Activated T-cell treated with anti-CD3 and anti-CD28 coated beads, Interleukin-2, amount 50 U/mL, for 72 hours (primary cell): ENCODE data around the gene BOD1L2. TPM values are rescaled to one million over a fixed set of nuclear protein-coding genes. Genes with fewer than 3 reads are reported as not detected.

Source experiments
- ATAC-seq, 2 donors: fragments of 150-1000 bp; cut with Tn5 transposase; replicated peaks in 1 of 2; 2 replicates each; pipeline ENCODE4 v1.10.0; 2021; ENCODE audit warnings: moderate library complexity in 2 of 2, mild to moderate bottlenecking in 1 of 2
- DNase-seq, 2 donors: peaks; one replicate each; pipeline ENCODE4 v3.0.0; 2021 to 2022; ENCODE audit warnings: mixed read lengths in 1 of 2
- H3K27ac Mint-ChIP-seq: one replicate; pipeline ENCODE4 v1.8.0; 2022; ENCODE audit warnings: mild to moderate bottlenecking, moderate library complexity, mixed read lengths
- H3K27me3 Mint-ChIP-seq: one replicate; pipeline ENCODE4 v1.8.0; 2022; ENCODE audit warnings: low read depth, mixed read lengths
- H3K36me3 Mint-ChIP-seq, 2 donors: one replicate each; pipeline ENCODE4 v1.8.0; 2022; ENCODE audit warnings: mixed read lengths in 2 of 2, mild to moderate bottlenecking in 1 of 2; ENCODE audit not compliant: insufficient read depth in 2 of 2
- H3K4me1 Mint-ChIP-seq: one replicate; pipeline ENCODE4 v1.8.0; 2022; ENCODE audit warnings: low read depth, mixed read lengths
- H3K4me3 Mint-ChIP-seq, 2 donors: one replicate each; pipeline ENCODE4 v1.8.0; 2022; ENCODE audit warnings: mild to moderate bottlenecking in 2 of 2, mixed read lengths in 2 of 2, moderate library complexity in 2 of 2
- H3K9me3 Mint-ChIP-seq, 2 donors: one replicate each; pipeline ENCODE4 v1.8.0; 2022; ENCODE audit warnings: mixed read lengths in 2 of 2
- total RNA-seq, 2 donors: library from RNA; stranded (reverse); gene quantifications; one replicate each; pipeline ENCODE4 v1.2.3, GENCODE V29; 2022

The BOD1L2 gene
- total RNA-seq, 2 donors from 2014 or later, result not detected

DNA sequence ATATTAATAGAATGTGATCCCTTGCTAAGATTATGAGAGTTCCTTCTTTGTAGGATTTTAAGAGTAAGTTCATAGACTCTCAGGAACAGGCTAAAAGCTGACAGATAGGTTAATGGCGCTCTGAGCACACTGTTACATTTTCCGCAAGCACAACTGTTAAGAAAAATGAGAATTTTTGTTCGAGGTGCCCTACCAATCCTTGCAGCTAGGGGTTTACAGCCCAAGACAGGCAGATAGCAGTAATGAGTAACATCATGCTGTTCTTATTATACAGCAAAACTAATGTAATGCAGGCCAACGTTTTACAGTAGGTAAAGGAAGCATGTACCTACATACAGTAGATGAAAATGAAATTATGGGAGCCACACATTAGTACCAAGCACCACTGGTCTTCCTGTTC, 11.2 kb upstream of the BOD1L2 start:
- Mint-ChIP-seq H3K9me3 (no peaks in the 10 kb centered on the region), H3K27ac (no peak overlapping the region), H3K27me3 (peaks cover 19% of the 10 kb centered on the region), H3K4me3 (no peak overlapping the region), H3K4me1 (no peaks in the 10 kb centered on the region), H3K36me3 (no peaks in the 10 kb centered on the region)
- no peak for ATAC-seq
- no peak for DNase-seq

- H3K36me3 Mint-ChIP-seq, result no peaks in the 10 kb centered on the region
- ATAC-seq, result no peak
- no peaks in the 10 kb centered on the region for H3K4me1 Mint-ChIP-seq
- no peak overlapping the region for H3K4me3 Mint-ChIP-seq
- H3K9me3 Mint-ChIP-seq, result no peaks in the 10 kb centered on the region
- DNase-seq, result no peak
- peaks cover 26% of the 10 kb centered on the region for H3K27me3 Mint-ChIP-seq
- H3K27ac Mint-ChIP-seq, result no peak overlapping the region
Measured at GRCh38 chr18:57137847-57138246, 9.0 kb upstream of the BOD1L2 start.

GRCh38 chr18:57141208-57142129, 5.4 kb upstream of the BOD1L2 start:
- H3K4me3 Mint-ChIP-seq, result no peak overlapping the region
- H3K36me3 Mint-ChIP-seq, result no peaks in the 10 kb centered on the region
- no peaks in the 10 kb centered on the region for H3K4me1 Mint-ChIP-seq
- peaks cover 23% of the 10 kb centered on the region for H3K27me3 Mint-ChIP-seq
- no peak overlapping the region for H3K27ac Mint-ChIP-seq
- H3K9me3 Mint-ChIP-seq, result no peaks in the 10 kb centered on the region
- ATAC-seq, result peak in 1 of 2 donors; percentile 23
- no peak for DNase-seq

DNA sequence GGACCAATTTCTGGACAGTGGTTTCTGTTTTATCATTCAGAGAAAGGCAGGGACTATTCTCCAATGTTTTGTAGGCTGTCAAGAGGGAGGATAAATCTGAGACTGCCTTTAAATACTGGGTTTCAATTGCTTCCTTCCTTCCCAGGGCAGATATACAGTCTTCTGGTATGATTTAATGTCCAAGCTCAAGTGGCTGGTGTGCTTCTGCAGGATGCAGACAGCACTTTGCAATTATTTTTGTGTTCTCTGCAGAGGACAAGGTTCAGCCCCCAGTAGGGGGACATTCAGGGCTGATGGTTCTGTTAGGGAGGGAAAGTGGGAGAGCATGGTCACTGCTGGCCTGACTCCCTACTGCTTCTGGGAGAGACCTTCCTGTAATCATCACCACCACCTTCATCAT, 4.6 kb upstream of the BOD1L2 start:
- Mint-ChIP-seq H3K4me1 (no peaks in the 10 kb centered on the region), H3K9me3 (no peaks in the 10 kb centered on the region), H3K4me3 (no peak overlapping the region), H3K27ac (no peak overlapping the region), H3K27me3 (peaks cover 27% of the 10 kb centered on the region), H3K36me3 (no peaks in the 10 kb centered on the region)
- ATAC-seq (no peak), DNase-seq (no peak)

DNA sequence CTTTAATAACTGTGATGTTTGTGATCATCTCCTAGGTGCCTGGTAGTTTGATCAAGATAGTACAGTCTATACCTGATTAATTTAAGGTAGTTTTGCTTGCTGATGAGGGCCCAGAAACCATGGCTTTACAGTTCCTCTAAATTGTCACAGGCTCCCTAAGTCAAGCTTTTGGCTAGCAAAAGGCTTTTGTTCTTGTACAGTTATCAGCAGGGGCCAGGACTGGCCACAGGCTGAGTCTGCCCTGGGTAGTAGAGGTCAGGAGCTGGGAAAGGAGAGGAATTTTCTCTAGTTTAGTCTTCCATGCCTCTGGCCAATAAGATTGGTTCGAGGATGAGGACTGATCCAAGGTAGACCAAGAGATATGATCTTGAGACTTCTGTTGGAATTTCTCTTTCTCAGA, 3.6 kb upstream of the BOD1L2 start:
- Mint-ChIP-seq H3K27ac (no peak overlapping the region), H3K9me3 (no peaks in the 10 kb centered on the region), H3K4me1 (no peaks in the 10 kb centered on the region), H3K36me3 (no peaks in the 10 kb centered on the region), H3K4me3 (no peak overlapping the region), H3K27me3 (peaks cover 27% of the 10 kb centered on the region)
- ATAC-seq (no peak), DNase-seq (no peak)

DNA sequence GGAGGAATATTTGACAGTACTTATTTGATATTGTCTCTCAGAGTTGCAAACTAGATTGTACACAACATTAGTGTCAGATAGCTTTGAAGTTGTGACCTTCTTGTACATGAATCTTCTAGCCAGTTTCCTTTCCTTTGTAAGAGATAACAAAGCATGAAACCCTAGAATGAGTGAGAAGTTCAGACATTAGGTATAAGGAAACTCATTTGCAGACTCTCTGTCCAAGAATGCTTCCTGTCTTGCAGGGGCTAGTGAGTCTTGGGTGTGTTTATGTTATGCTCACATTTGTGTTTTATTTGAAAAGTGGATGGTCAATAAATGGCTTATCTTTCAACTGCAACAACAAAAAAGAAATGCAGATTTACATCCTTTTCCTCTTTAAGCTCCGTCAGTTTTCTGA, 1.4 kb downstream of the BOD1L2 start:
- no peak overlapping the region for H3K4me3 Mint-ChIP-seq
- H3K36me3 Mint-ChIP-seq, result peaks cover 0 to 3% of the 10 kb centered on the region in 2 donors

GRCh38 chr18:57149051-57149450, 2.2 kb downstream of the BOD1L2 start:
- Mint-ChIP-seq H3K4me1 (no peaks in the 10 kb centered on the region), H3K27ac (no peak overlapping the region), H3K4me3 (no peak overlapping the region), H3K27me3 (peaks cover 31% of the 10 kb centered on the region), H3K36me3 (peaks cover 0 to 3% of the 10 kb centered on the region in 2 donors), H3K9me3 (peaks cover 0 to 1% of the 10 kb centered on the region in 2 donors)
- ATAC-seq (no peak), DNase-seq (no peak)

More for the DNA sequence above, 1.4 kb downstream of the BOD1L2 start:
- H3K27ac Mint-ChIP-seq, result no peak overlapping the region
- peaks cover 31% of the 10 kb centered on the region for H3K27me3 Mint-ChIP-seq
- H3K4me1 Mint-ChIP-seq, result no peaks in the 10 kb centered on the region
- DNase-seq (no peak), ATAC-seq (no peak)
- peaks cover 0 to 1% of the 10 kb centered on the region in 2 donors for H3K9me3 Mint-ChIP-seq

GRCh38 chr18:57149531-57149930, 2.6 kb downstream of the BOD1L2 start:
- Mint-ChIP-seq H3K36me3 (peaks cover 0 to 3% of the 10 kb centered on the region in 2 donors), H3K27me3 (peaks cover 31% of the 10 kb centered on the region), H3K4me3 (no peak overlapping the region), H3K4me1 (no peaks in the 10 kb centered on the region), H3K9me3 (peaks cover 0 to 1% of the 10 kb centered on the region in 2 donors), H3K27ac (no peak overlapping the region)
- ATAC-seq (no peak), DNase-seq (no peak)

DNA sequence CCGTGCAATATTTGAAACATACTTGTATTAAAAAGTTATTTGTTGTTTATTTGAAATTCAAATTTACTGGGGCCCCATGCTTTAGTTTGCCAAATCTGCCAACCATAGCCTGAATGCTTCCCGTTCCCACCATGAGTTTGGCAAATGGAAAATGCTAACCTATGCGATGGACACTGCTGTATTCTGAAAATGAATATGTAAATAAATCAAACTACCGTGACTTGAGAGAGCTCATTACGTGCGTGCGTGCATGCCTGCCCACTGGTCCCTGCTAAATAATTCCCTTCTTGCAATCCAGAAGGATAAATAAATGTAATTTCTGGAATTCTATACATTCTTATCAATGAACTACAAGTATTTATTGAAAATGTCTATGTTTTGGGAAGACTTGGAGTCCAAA, 3.2 kb downstream of the BOD1L2 start:
- no peak for ATAC-seq
- H3K4me3 Mint-ChIP-seq, result no peak overlapping the region
- peaks cover 0 to 3% of the 10 kb centered on the region in 2 donors for H3K36me3 Mint-ChIP-seq
- H3K4me1 Mint-ChIP-seq, result no peaks in the 10 kb centered on the region
- H3K27me3 Mint-ChIP-seq, result peaks cover 31% of the 10 kb centered on the region
- peaks cover 0 to 1% of the 10 kb centered on the region in 2 donors for H3K9me3 Mint-ChIP-seq
- DNase-seq, result no peak
- H3K27ac Mint-ChIP-seq, result no peak overlapping the region

DNA sequence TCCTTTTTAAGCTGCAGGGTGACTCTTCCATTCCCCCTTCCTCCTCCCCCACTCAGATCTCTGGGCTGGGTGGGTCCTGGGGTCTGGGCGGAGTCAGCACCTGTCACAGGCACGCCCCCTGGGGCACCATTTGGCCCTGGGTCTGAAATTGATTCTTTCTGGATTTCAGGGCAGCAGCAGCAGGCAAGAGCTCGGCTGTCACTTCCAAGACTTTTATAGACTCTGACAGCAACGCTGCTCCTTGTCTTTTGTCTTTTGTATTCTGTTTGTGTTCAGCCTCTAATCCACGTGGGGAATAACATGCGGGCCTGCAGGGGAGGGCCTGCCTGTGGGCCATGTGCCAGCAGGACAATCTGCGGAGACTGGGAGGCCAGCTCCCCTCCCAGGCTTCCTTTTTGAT, 3.9 kb downstream of the BOD1L2 start:
- H3K4me3 Mint-ChIP-seq, result no peak overlapping the region
- H3K27ac Mint-ChIP-seq, result no peak overlapping the region
- peaks cover 0 to 1% of the 10 kb centered on the region in 2 donors for H3K9me3 Mint-ChIP-seq
- DNase-seq, result no peak
- H3K36me3 Mint-ChIP-seq, result peaks cover 0 to 3% of the 10 kb centered on the region in 2 donors
- no peaks in the 10 kb centered on the region for H3K4me1 Mint-ChIP-seq
- H3K27me3 Mint-ChIP-seq, result peaks cover 33% of the 10 kb centered on the region
- ATAC-seq, result no peak

DNA sequence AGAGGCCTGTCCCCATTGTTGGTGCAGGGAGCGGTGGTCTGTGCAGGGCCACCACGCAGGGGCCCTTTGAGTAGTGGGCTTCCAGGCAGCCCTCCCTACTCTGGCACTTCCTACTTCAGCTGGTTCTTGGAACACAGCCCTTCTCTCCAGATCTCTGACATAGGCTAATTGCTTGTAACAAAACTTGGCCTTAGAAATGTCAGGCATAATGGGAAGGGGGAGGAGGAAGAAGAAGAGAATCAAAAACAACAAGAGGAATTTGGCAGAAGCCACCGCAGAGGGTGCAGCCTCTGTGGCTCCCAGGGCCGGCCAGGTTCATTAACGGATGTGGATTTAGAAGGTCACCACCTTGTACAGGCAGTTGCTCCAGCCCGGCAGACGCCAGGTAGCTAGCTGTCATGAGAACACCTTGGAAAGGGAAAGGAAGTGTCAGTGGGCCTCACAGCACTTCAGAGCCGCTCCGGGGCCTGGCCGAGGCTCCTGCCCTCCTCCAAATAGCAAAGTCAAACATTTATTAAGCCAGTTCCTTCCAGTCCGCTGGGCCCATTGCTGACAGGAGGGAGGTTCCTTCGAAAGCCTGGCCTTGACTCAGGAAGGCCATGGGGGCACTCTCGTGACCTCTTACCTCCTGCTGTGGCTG, 7.4 kb downstream of the BOD1L2 start:
- H3K27me3 Mint-ChIP-seq, result peaks cover 21% of the 10 kb centered on the region
- no peaks in the 10 kb centered on the region for H3K4me1 Mint-ChIP-seq
- H3K4me3 Mint-ChIP-seq, result no peak overlapping the region
- H3K9me3 Mint-ChIP-seq, result peaks cover 0 to 5% of the 10 kb centered on the region in 2 donors
- peaks cover 0 to 3% of the 10 kb centered on the region in 2 donors for H3K36me3 Mint-ChIP-seq
- ATAC-seq (no peak), DNase-seq (no peak)
- no peak overlapping the region for H3K27ac Mint-ChIP-seq

- Mint-ChIP-seq H3K4me1 (no peaks in the 10 kb centered on the region), H3K27ac (no peak overlapping the region), H3K27me3 (peaks cover 21% of the 10 kb centered on the region), H3K9me3 (peaks cover 0 to 2% of the 10 kb centered on the region in 2 donors), H3K4me3 (no peak overlapping the region), H3K36me3 (no peaks in the 10 kb centered on the region)
- DNase-seq (no peak), ATAC-seq (no peak)
Measured at GRCh38 chr18:57164401-57164800, 17.5 kb downstream of the BOD1L2 start.

GRCh38 chr18:57167617-57168308, 20.9 kb downstream of the BOD1L2 start:
- Mint-ChIP-seq H3K27me3 (peaks cover 21% of the 10 kb centered on the region), H3K27ac (no peak overlapping the region), H3K36me3 (no peaks in the 10 kb centered on the region), H3K4me1 (no peaks in the 10 kb centered on the region), H3K9me3 (peaks cover 0 to 7% of the 10 kb centered on the region in 2 donors), H3K4me3 (no peak overlapping the region)
- ATAC-seq (no peak), DNase-seq (no peak)
